Endometrial microvascular endothelial cells (primary cell): ENCODE measurements around the gene KCNQ5. TPM values are rescaled to one million over a fixed set of nuclear protein-coding genes. Genes with fewer than 3 reads are reported as not detected.

ENCODE experiments used
- in situ Hi-C: cut with HindIII; loops from 2 replicates; pipeline ENCODE4 v1.10.0; 2017; ENCODE audit warnings: low sequenced_read_pairs, low pct_unique_long_range_greater_than_20kb; ENCODE audit errors: inconsistent ontology term
- total RNA-seq: library from RNA; depleted of rRNA; stranded (reverse); fragments of >200 nt; gene quantifications from one replicate; pipeline ENCODE4 v1.2.3, GENCODE V29; 2015; ENCODE audit errors: inconsistent ontology term

KCNQ5 gene
- total RNA-seq, 1 donor from 2014 or later: not detected

- in situ Hi-C loops: no loop called here
Measured at GRCh38 chr6:72661411-72661810, 39.5 kb downstream of the KCNQ5 start.

DNA sequence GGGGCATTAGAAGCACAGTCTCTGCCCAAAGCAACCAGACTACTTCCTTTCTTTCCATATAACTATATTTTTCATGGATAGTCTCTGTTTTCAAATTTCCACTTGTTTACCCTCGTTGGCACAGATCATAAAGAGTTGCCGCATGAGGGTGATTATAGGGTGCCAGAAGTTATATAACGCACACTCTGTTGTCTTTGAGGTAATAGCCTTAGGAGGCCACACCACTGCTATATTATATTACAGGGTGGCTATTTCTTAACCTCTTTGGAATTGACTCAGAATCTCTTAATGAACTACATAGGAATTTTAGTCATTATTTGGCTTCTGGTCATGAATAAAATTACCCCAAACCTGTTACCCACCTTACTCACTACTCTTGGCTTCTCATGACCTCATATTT lies 43.7 kb downstream of the KCNQ5 start:
- in situ Hi-C loops: no loop called here

DNA sequence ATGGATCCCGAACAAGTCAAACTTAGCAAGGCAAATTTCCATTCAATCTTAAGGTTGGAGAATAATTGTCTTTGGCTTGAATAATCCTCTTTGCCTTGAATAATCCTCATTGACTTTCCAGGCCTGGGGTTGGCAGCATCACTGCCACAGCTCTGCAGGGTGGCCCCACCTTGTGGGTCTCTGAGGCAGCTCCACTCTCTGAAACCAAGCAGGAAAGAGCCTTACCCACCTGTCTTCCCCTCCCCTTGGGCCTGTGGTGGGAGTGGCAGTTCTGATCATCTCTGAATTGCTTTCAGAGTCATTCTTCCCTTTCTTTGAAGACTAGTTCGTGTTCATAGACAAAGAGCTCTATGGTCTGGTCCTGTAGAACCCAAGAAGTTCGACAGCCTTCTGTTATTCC lies 47.5 kb downstream of the KCNQ5 start:
- in situ Hi-C loops: no loop called here

DNA sequence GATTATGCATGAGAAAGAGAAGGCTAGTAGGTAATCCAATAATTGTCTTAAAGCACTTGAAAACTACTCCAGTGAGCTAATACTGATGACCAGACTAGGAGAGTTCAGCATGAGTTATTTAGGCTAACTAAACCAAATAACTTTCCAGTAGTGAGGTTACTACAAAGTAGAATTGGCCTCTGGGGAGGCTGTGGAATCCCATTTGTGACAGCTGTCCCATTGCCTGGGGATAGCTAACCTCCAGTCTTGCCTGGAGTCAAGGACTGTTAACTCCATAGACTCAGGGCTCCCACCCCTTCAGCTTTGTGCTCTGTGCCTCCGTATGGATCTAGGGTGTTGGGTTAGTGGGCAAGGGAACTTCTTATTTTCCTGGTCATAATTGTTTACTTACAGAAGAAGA lies 51.0 kb downstream of the KCNQ5 start:
- in situ Hi-C loops: no loop called here

DNA sequence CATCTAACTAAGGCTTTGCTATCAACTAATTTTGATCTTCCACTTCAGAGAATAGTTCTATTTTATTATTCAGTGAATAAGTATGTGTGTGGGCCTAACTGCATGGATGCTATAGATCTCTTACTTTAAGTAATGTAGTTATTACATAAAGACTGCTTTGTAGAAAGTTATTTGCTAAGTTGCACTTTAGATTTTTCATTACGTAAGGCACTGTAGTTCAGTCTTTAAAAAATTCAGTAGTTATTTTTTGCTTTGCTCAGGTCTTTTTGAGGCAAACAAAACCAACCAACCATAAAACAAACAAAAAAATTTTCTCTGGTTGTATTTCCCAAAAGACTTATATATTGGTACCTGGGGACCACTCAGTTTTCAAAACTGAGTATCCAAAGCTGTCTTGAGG lies 53.0 kb downstream of the KCNQ5 start:
- in situ Hi-C loops: no loop called here

DNA sequence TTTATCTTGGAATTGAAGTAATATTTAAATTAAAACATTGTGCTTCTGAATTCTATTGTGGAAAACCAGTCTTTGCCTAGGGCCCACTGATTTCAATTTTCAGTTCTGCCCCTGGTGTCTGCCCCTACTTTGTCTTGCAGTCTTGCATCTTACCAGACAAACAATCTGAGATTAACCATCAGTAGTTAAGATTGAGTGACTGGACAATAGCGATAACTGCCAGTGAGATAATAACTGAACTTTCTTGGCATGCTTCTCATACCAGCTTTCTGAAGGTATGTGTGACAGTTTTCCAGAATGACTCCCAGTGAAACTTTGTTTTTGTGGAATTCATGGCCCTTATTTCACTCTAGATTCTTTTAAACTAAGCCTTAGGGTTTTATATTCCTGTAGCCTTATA lies 53.5 kb downstream of the KCNQ5 start:
- in situ Hi-C loops: no loop called here

DNA sequence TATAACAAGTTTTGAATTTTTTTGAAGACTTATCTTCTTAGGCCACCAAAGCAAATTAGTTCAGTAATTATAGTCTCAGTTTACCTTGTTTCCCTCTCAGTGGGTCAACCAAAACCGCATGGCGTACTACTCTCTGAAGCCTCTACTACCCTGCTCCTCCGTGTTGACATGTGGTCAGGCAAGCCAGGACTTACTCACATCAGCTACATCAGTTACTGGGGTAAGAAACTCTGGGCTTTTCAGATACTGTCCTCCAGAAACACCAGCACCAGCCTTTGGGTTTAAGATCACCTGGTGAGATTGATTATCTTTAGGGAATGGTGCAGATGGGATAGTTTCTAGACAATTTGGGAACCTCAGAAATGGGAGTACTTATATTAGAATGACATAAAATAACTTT lies 55.1 kb downstream of the KCNQ5 start:
- in situ Hi-C loops: no loop called here

DNA sequence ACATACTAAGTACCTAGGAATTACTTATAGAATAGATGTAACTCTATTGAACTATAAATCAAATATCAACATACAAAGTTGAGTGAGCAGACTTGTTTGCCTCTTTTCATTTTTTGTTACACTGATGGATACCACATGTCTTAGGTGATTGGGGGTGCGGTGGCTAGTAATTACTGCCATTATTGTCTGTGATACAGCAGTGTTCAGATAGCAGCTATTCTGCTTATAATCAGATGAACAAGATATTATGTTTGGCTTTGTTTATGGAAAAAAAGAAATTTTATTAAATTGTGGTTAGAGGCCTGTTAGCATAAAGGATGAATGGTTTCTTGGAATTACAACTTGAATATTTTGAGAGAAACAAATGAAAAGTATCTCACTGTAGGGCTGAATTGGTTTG lies 55.9 kb downstream of the KCNQ5 start:
- in situ Hi-C loops: no loop called here

- in situ Hi-C loops: no loop called here
Measured at GRCh38 chr6:72683797-72684196, 61.9 kb downstream of the KCNQ5 start.

- in situ Hi-C loops: no loop called here
Measured at GRCh38 chr6:72689107-72689954, 67.5 kb downstream of the KCNQ5 start.

GRCh38 chr6:72691249-72691648 lies 69.4 kb downstream of the KCNQ5 start:
- in situ Hi-C loops: no loop called here

DNA sequence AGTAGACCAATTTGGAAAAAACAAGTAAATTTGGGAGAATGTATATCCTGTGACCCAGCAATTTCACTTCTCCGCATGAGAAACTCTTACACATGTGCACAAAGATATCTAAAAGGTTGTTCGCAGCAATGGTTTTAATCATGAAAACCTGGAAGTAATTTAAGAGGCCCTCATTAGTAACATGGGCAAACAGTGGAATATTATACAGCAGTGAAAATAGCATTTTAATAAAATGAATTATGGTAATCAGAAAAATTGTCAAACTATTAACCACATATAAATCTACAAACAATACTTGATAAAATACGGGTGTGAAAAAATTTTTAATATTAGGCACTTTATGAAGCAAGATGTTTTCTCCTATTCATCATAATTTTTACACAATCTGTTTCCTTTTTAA lies 74.2 kb downstream of the KCNQ5 start:
- in situ Hi-C loops: no loop called here

- in situ Hi-C loops: no loop called here
Measured at GRCh38 chr6:72699159-72699558, 77.3 kb downstream of the KCNQ5 start.

DNA sequence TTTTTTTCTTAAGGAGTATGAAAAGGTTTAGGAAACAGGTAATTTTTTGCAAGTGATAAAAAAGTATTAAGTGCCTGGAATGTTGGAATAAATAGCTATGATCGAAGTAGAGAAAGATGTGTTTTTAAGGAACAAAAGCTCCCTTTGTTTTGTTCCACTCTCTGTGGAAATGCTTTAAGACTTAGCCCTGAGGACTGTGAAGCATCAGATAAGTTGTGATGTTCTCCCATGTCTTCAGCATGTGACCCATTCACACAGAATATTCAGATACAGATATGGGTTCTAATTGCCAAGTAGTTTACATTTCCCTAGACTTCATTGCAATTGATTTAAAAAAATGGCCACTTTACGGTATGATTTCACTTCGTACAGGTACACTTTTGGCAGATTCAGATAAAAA lies 80.6 kb downstream of the KCNQ5 start:
- in situ Hi-C loops: no loop called here

GRCh38 chr6:72703093-72703492 lies 81.2 kb downstream of the KCNQ5 start:
- in situ Hi-C loops: no loop called here

- in situ Hi-C loops: no loop called here
Measured at GRCh38 chr6:72704979-72705378, 83.1 kb downstream of the KCNQ5 start.

- in situ Hi-C loops: no loop called here
Measured at GRCh38 chr6:72709431-72709830, 87.6 kb downstream of the KCNQ5 start.

DNA sequence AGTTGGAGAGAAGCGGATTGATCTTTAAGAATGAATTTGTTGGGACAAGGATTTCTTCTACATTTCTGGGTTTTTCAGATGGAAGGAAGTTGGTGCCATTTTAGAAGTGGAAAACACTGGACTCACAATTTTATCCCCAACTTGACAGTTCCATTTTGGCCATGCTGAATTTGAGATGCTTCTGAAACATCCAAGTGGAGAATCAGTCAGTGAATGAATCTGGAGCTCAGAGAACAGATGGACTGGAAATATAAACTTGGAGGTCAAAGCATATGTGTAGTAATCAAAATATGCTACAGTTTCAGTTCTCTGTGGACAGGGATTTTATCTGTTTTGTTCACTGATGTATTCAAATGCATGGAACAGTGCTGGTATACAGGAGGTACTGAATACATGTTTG lies 89.9 kb downstream of the KCNQ5 start:
- in situ Hi-C loops: no loop called here

DNA sequence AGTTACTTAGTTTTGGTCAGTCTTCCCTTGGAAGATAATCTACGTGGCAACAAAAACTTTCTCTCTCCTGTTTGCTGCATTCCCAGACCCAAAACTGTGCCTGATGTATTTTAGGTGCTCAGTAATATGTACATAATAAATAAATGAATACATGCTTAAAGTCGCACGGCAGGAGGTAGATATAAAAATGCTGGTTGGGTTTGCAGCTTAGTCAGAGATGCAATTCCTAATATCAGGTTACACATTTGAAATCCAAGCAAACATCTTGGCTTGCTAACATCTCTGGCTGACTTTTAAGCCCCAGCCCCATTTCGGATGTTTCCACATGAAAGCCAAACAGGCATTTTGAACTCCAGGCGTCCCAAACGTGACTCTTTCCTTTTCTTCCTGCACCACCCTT lies 91.0 kb downstream of the KCNQ5 start:
- in situ Hi-C loops: no loop called here

GRCh38 chr6:72715119-72715518 lies 93.3 kb downstream of the KCNQ5 start:
- in situ Hi-C loops: no loop called here

DNA sequence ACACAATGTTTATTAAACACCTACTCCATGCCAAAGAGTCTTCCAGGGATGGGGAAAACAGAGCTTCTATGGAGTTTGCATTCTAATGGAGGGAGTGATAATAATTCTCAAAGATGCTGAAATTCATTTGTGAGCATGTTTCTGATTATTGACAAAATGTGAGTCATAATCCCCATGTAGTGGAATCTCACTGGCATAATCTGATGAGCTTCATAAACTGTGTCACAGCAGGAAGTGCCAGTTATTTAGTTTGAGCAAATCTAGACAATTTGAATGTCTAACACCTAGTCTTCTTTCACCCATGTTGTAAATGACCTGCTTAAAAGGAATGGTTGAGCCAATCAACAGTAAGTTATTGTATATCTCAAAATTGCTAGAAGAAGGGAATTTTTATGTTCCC lies 95.1 kb downstream of the KCNQ5 start:
- in situ Hi-C loops: no loop called here
